Measurements from ENCODE around the gene UBXN11.

Gene UBXN11

GRCh38 chr1:26306290-26307229 is at the start of gene UBXN11:
TSS of gene UBXN11 (minus strand) at chr1:26306636. CDS start at chr1:26302883, 3,753 bp downstream.
- no peaks in the 10 kb centered on the region for H3K36me3 ChIP-seq (ENCODE audit: control insufficient read depth in 5 of 5, insufficient read depth in 5 of 5, low read length in 5 of 5)
- H3K27ac ChIP-seq (ENCODE audit: low read depth, low read length) = peak within 1 kb of the TSS; percentile 65
- H3K27me3 ChIP-seq (ENCODE audit: control insufficient read depth in 5 of 5, insufficient read depth in 4 of 5, low read length in 5 of 5) = no peaks in the 10 kb centered on the region
- peak within 1 kb of the TSS in 4 of 5 donors; percentile 40 to 86 (median 76) for H3K9ac ChIP-seq (ENCODE audit: low read length in 5 of 5)
- H3K4me3 ChIP-seq (ENCODE audit: low read depth in 1 of 5, low read length in 5 of 5) = peak within 1 kb of the TSS; percentile 75 to 84 (median 77)
- H3K9me3 ChIP-seq (ENCODE audit: control insufficient read depth in 5 of 5, low read length in 5 of 5) = no peaks in the 10 kb centered on the region
- peaks cover 11 to 34% (median 24%) of the 10 kb centered on the region in 5 donors for H3K4me1 ChIP-seq (ENCODE audit: control insufficient read depth in 5 of 5, insufficient read depth in 5 of 5, low read length in 5 of 5)

- H3K4me1 ChIP-seq (ENCODE audit: control insufficient read depth in 5 of 5, insufficient read depth in 5 of 5, low read length in 5 of 5) = peaks cover 0 to 11% (median 11%) of the 10 kb centered on the region in 5 donors
- no peaks in the 10 kb centered on the region for H3K36me3 ChIP-seq (ENCODE audit: control insufficient read depth in 5 of 5, insufficient read depth in 5 of 5, low read length in 5 of 5)
- H3K9ac ChIP-seq (ENCODE audit: low read length in 5 of 5) = no peak overlapping the region
- no peaks in the 10 kb centered on the region for H3K9me3 ChIP-seq (ENCODE audit: control insufficient read depth in 5 of 5, low read length in 5 of 5)
- peaks cover 22 to 43% (median 34%) of the 10 kb centered on the region in 5 donors for H3K27me3 ChIP-seq (ENCODE audit: control insufficient read depth in 5 of 5, insufficient read depth in 4 of 5, low read length in 5 of 5)
- H3K4me3 ChIP-seq (ENCODE audit: low read depth in 1 of 5, low read length in 5 of 5) = no peak overlapping the region
- no peak overlapping the region for H3K27ac ChIP-seq (ENCODE audit: low read depth, low read length)
Measured at GRCh38 chr1:26356106-26356505, 49.7 kb upstream of the UBXN11 start.

GRCh38 chr1:26354972-26355371 is 48.5 kb upstream of the UBXN11 start:
- Histone ChIP-seq H3K4me3 (ENCODE audit: low read depth in 1 of 5, low read length in 5 of 5) (no peak overlapping the region), H3K9ac (ENCODE audit: low read length in 5 of 5) (no peak overlapping the region), H3K27me3 (ENCODE audit: control insufficient read depth in 5 of 5, insufficient read depth in 4 of 5, low read length in 5 of 5) (peaks cover 11 to 31% (median 22%) of the 10 kb centered on the region in 5 donors), H3K36me3 (ENCODE audit: control insufficient read depth in 5 of 5, insufficient read depth in 5 of 5, low read length in 5 of 5) (no peaks in the 10 kb centered on the region), H3K4me1 (ENCODE audit: control insufficient read depth in 5 of 5, insufficient read depth in 5 of 5, low read length in 5 of 5) (peaks cover 0 to 3% (median under 1%) of the 10 kb centered on the region in 5 donors), H3K9me3 (ENCODE audit: control insufficient read depth in 5 of 5, low read length in 5 of 5) (no peaks in the 10 kb centered on the region), H3K27ac (ENCODE audit: low read depth, low read length) (no peak overlapping the region)

- Histone ChIP-seq H3K27me3 (ENCODE audit: control insufficient read depth in 5 of 5, insufficient read depth in 4 of 5, low read length in 5 of 5) (peaks cover 10 to 28% (median 19%) of the 10 kb centered on the region in 5 donors), H3K4me3 (ENCODE audit: low read depth in 1 of 5, low read length in 5 of 5) (no peak within 1 kb of the TSS), H3K9ac (ENCODE audit: low read length in 5 of 5) (no peak within 1 kb of the TSS), H3K4me1 (ENCODE audit: control insufficient read depth in 5 of 5, insufficient read depth in 5 of 5, low read length in 5 of 5) (no peaks in the 10 kb centered on the region), H3K9me3 (ENCODE audit: control insufficient read depth in 5 of 5, low read length in 5 of 5) (no peaks in the 10 kb centered on the region), H3K27ac (ENCODE audit: low read depth, low read length) (no peak within 1 kb of the TSS), H3K36me3 (ENCODE audit: control insufficient read depth in 5 of 5, insufficient read depth in 5 of 5, low read length in 5 of 5) (no peaks in the 10 kb centered on the region)
Measured at GRCh38 chr1:26353976-26354820, 47.8 kb upstream of the UBXN11 start, which contains the start of gene CRYBG2. TSS of gene CRYBG2 (minus strand) at chr1:26354130. CDS start at chr1:26346657, 7,473 bp downstream.

- Histone ChIP-seq H3K27me3 (ENCODE audit: control insufficient read depth in 5 of 5, insufficient read depth in 4 of 5, low read length in 5 of 5) (peaks cover 7 to 22% (median 19%) of the 10 kb centered on the region in 5 donors), H3K9ac (ENCODE audit: low read length in 5 of 5) (no peak overlapping the region)
Measured at GRCh38 chr1:26353210-26353859, 46.9 kb upstream of the UBXN11 start.

GRCh38 chr1:26352338-26352679 is 45.9 kb upstream of the UBXN11 start:
- Histone ChIP-seq H3K4me1 (ENCODE audit: control insufficient read depth in 5 of 5, insufficient read depth in 5 of 5, low read length in 5 of 5) (no peaks in the 10 kb centered on the region), H3K27me3 (ENCODE audit: control insufficient read depth in 5 of 5, insufficient read depth in 4 of 5, low read length in 5 of 5) (peaks cover 7 to 22% (median 17%) of the 10 kb centered on the region in 5 donors), H3K27ac (ENCODE audit: low read depth, low read length) (no peak overlapping the region), H3K9me3 (ENCODE audit: control insufficient read depth in 5 of 5, low read length in 5 of 5) (no peaks in the 10 kb centered on the region), H3K36me3 (ENCODE audit: control insufficient read depth in 5 of 5, insufficient read depth in 5 of 5, low read length in 5 of 5) (no peaks in the 10 kb centered on the region), H3K9ac (ENCODE audit: low read length in 5 of 5) (no peak overlapping the region), H3K4me3 (ENCODE audit: low read depth in 1 of 5, low read length in 5 of 5) (no peak overlapping the region)

More at GRCh38 chr1:26353210-26353859, 46.9 kb upstream of the UBXN11 start:
- Histone ChIP-seq H3K4me1 (ENCODE audit: control insufficient read depth in 5 of 5, insufficient read depth in 5 of 5, low read length in 5 of 5) (no peaks in the 10 kb centered on the region), H3K9me3 (ENCODE audit: control insufficient read depth in 5 of 5, low read length in 5 of 5) (no peaks in the 10 kb centered on the region), H3K4me3 (ENCODE audit: low read depth in 1 of 5, low read length in 5 of 5) (no peak overlapping the region), H3K36me3 (ENCODE audit: control insufficient read depth in 5 of 5, insufficient read depth in 5 of 5, low read length in 5 of 5) (no peaks in the 10 kb centered on the region), H3K27ac (ENCODE audit: low read depth, low read length) (no peak overlapping the region)

- H3K4me3 ChIP-seq (ENCODE audit: low read depth in 1 of 5, low read length in 5 of 5) = no peak overlapping the region
- no peaks in the 10 kb centered on the region for H3K36me3 ChIP-seq (ENCODE audit: control insufficient read depth in 5 of 5, insufficient read depth in 5 of 5, low read length in 5 of 5)
- H3K9ac ChIP-seq (ENCODE audit: low read length in 5 of 5) = no peak overlapping the region
- H3K4me1 ChIP-seq (ENCODE audit: control insufficient read depth in 5 of 5, insufficient read depth in 5 of 5, low read length in 5 of 5) = no peaks in the 10 kb centered on the region
- H3K9me3 ChIP-seq (ENCODE audit: control insufficient read depth in 5 of 5, low read length in 5 of 5) = no peaks in the 10 kb centered on the region
- H3K27ac ChIP-seq (ENCODE audit: low read depth, low read length) = no peak overlapping the region
- peaks cover 7 to 22% (median 17%) of the 10 kb centered on the region in 5 donors for H3K27me3 ChIP-seq (ENCODE audit: control insufficient read depth in 5 of 5, insufficient read depth in 4 of 5, low read length in 5 of 5)
Measured at GRCh38 chr1:26351590-26352337, 45.3 kb upstream of the UBXN11 start.

- Histone ChIP-seq H3K4me1 (ENCODE audit: control insufficient read depth in 5 of 5, insufficient read depth in 5 of 5, low read length in 5 of 5) (no peaks in the 10 kb centered on the region), H3K9me3 (ENCODE audit: control insufficient read depth in 5 of 5, low read length in 5 of 5) (no peaks in the 10 kb centered on the region), H3K9ac (ENCODE audit: low read length in 5 of 5) (no peak overlapping the region), H3K4me3 (ENCODE audit: low read depth in 1 of 5, low read length in 5 of 5) (no peak overlapping the region), H3K27me3 (ENCODE audit: control insufficient read depth in 5 of 5, insufficient read depth in 4 of 5, low read length in 5 of 5) (peaks cover 4 to 22% (median 14%) of the 10 kb centered on the region in 5 donors), H3K36me3 (ENCODE audit: control insufficient read depth in 5 of 5, insufficient read depth in 5 of 5, low read length in 5 of 5) (no peaks in the 10 kb centered on the region), H3K27ac (ENCODE audit: low read depth, low read length) (no peak overlapping the region)
Measured at GRCh38 chr1:26350701-26351589, 44.5 kb upstream of the UBXN11 start.

All from subcutaneous abdominal adipose tissue (tissue), 5 donors.